Measurements from ENCODE around the gene TGOLN2. TPM values are rescaled to one million over a fixed set of nuclear protein-coding genes. Genes with fewer than 3 reads are reported as not detected.

TGOLN2 gene
- total and polyA plus RNA-seq, 9 donors = 43.2 to 115 (median 75.8) TPM

- DNase-seq = no peak
- Histone ChIP-seq H3K4me1 (ENCODE audit: insufficient read depth) (peaks cover 4% of the 10 kb centered on the region), H3K27me3 (no peaks in the 10 kb centered on the region), H3K4me3 (no peak overlapping the region), H3K9me3 (no peaks in the 10 kb centered on the region), H3K36me3 (no peaks in the 10 kb centered on the region), H3K27ac (no peak overlapping the region)
- WGBS, 3 donors = 78 to 82% (median 79%) methylated on average over 6 of the region's 6 CpGs
- intact Hi-C loops (cut with DNase I) = no loop called here
- TF ChIP-seq POLR2A (IDR thresholded peaks at IDR 0.05) = no peak
- no peak for TF ChIP-seq EP300 (IDR thresholded peaks at IDR 0.05)
- TF ChIP-seq CTCF (IDR thresholded peaks at IDR 0.05) = no peak
Observed at GRCh38 chr2:85308201-85308600, 19.6 kb downstream of the TGOLN2 start.

- Histone ChIP-seq H3K36me3 (no peaks in the 10 kb centered on the region), H3K27me3 (no peaks in the 10 kb centered on the region), H3K4me3 (no peak overlapping the region), H3K4me1 (ENCODE audit: insufficient read depth) (peaks cover 4% of the 10 kb centered on the region), H3K27ac (no peak overlapping the region), H3K9me3 (no peaks in the 10 kb centered on the region)
- intact Hi-C loops (cut with DNase I) = no loop called here
- TF ChIP-seq EP300 (IDR thresholded peaks at IDR 0.05) (no peak), POLR2A (IDR thresholded peaks at IDR 0.05) (no peak), CTCF (IDR thresholded peaks at IDR 0.05) (no peak)
- no peak for DNase-seq
- WGBS, 3 donors = 84 to 88% (median 86%) methylated on average over 9 of the region's 9 CpGs
Observed at GRCh38 chr2:85307527-85307897, 20.3 kb downstream of the TGOLN2 start.

GRCh38 chr2:85303780-85304531, 23.8 kb downstream of the TGOLN2 start:
- H3K4me1 ChIP-seq (ENCODE audit: insufficient read depth) = no peaks in the 10 kb centered on the region
- no peaks in the 10 kb centered on the region for H3K9me3 ChIP-seq
- no peak overlapping the region for H3K27ac ChIP-seq
- no peak for DNase-seq
- WGBS, 3 donors = 75 to 82% (median 75%) methylated on average over 28 of the region's 28 CpGs
- no peaks in the 10 kb centered on the region for H3K36me3 ChIP-seq
- intact Hi-C loops (cut with DNase I) = loop anchor here in 1 of 4 donors (5.0 kb wide), 1 partner anchor 242 kb away; no protein-coding TSS in a partner anchor
- H3K4me3 ChIP-seq = no peak overlapping the region
- TF ChIP-seq POLR2A (IDR thresholded peaks at IDR 0.05) = no peak
- no peak for TF ChIP-seq CTCF (IDR thresholded peaks at IDR 0.05)
- no peak for TF ChIP-seq EP300 (IDR thresholded peaks at IDR 0.05)
- H3K27me3 ChIP-seq = no peaks in the 10 kb centered on the region

GRCh38 chr2:85302121-85302520, 25.7 kb downstream of the TGOLN2 start:
- H3K36me3 ChIP-seq = no peaks in the 10 kb centered on the region
- intact Hi-C loops (cut with DNase I) = loop anchor here in 1 of 4 donors (5.0 kb wide), 1 partner anchor 240 kb away; no protein-coding TSS in a partner anchor
- no peak for TF ChIP-seq EP300 (IDR thresholded peaks at IDR 0.05)
- TF ChIP-seq POLR2A (IDR thresholded peaks at IDR 0.05) = no peak
- TF ChIP-seq CTCF (IDR thresholded peaks at IDR 0.05) = no peak
- no peaks in the 10 kb centered on the region for H3K27me3 ChIP-seq
- H3K4me1 ChIP-seq (ENCODE audit: insufficient read depth) = no peaks in the 10 kb centered on the region
- DNase-seq = no peak
- H3K9me3 ChIP-seq = no peaks in the 10 kb centered on the region
- WGBS, 3 donors = 77 to 84% (median 80%) methylated on average over 6 of the region's 6 CpGs
- H3K4me3 ChIP-seq = no peak overlapping the region
- H3K27ac ChIP-seq = no peak overlapping the region

Data from ovary (tissue), 9 donors.